Superior temporal gyrus (tissue), 1 donor: ENCODE data around the gene FAM171A1.

ENCODE experiments used
- DNase-seq: peaks from one replicate; pipeline ENCODE4 v3.0.0-alpha.2; 2016; ENCODE audit errors: extremely low spot score

Gene FAM171A1

GRCh38 chr10:15374156-15374555 lies 3.1 kb upstream of the FAM171A1 start:
- DNase-seq = no peak

- DNase-seq = no peak
Measured at GRCh38 chr10:15373199-15373598, 2.1 kb upstream of the FAM171A1 start.

GRCh38 chr10:15370212-15370855 lies 755 bp downstream of the FAM171A1 start:
- DNase-seq = peak; percentile 36

- no peak for DNase-seq
Measured at GRCh38 chr10:15369256-15370211, 1.6 kb downstream of the FAM171A1 start.

GRCh38 chr10:15368101-15368855 lies 2.8 kb downstream of the FAM171A1 start:
- peak; percentile 57 for DNase-seq

- peak; percentile 47 for DNase-seq
Measured at GRCh38 chr10:15367296-15368085, 3.6 kb downstream of the FAM171A1 start.

GRCh38 chr10:15365692-15366091 lies 5.4 kb downstream of the FAM171A1 start:
- DNase-seq = no peak

- DNase-seq = no peak
Measured at GRCh38 chr10:15364001-15364400, 7.1 kb downstream of the FAM171A1 start.

GRCh38 chr10:15363031-15363430 lies 8.1 kb downstream of the FAM171A1 start:
- no peak for DNase-seq

GRCh38 chr10:15361131-15361530 lies 10.0 kb downstream of the FAM171A1 start:
- no peak for DNase-seq

GRCh38 chr10:15360566-15360965 lies 10.5 kb downstream of the FAM171A1 start:
- DNase-seq = no peak

- DNase-seq = no peak
Measured at GRCh38 chr10:15353471-15354017, 17.5 kb downstream of the FAM171A1 start.

GRCh38 chr10:15352836-15353235 lies 18.3 kb downstream of the FAM171A1 start:
- DNase-seq = peak; percentile 24

- DNase-seq = no peak
Measured at GRCh38 chr10:15352201-15352600, 18.9 kb downstream of the FAM171A1 start.

- DNase-seq = no peak
Measured at GRCh38 chr10:15351099-15351820, 19.8 kb downstream of the FAM171A1 start.

GRCh38 chr10:15349112-15349511 lies 22.0 kb downstream of the FAM171A1 start:
- no peak for DNase-seq

- DNase-seq = peak; percentile 56
Measured at GRCh38 chr10:15348579-15348978, 22.5 kb downstream of the FAM171A1 start.

- DNase-seq = peak; percentile 32
Measured at GRCh38 chr10:15347150-15347549, 23.9 kb downstream of the FAM171A1 start.

- DNase-seq = peak; percentile 70
Measured at GRCh38 chr10:15346440-15347141, 24.5 kb downstream of the FAM171A1 start.

GRCh38 chr10:15345450-15345849 lies 25.6 kb downstream of the FAM171A1 start:
- DNase-seq = no peak
